Heart left ventricle (tissue), 16 donors: ENCODE data around the gene FURIN. TPM values are rescaled to one million over a fixed set of nuclear protein-coding genes. Genes with fewer than 3 reads are reported as not detected.

Source experiments
- ATAC-seq, 4 donors: fragments of 200-7000 bp; cut with Tn5 transposase; one replicate each; pipeline ENCODE4 v1.9.1; 2020 to 2022; ENCODE audit warnings: moderate library complexity in 4 of 4, mild to moderate bottlenecking in 3 of 4, moderate number of reproducible peaks in 1 of 4
- DNase-seq, 5 donors: peaks; one replicate each; pipeline ENCODE4 v3.0.0-alpha.2; 2020
- H3K27ac ChIP-seq, 12 donors: fragments of 200-600 bp; sonication (generic) in 4 of 12; one replicate each; pipeline versions ENCODE4 v1.5.0 to v1.8.0; 2016 to 2022; ENCODE audit warnings: mild to moderate bottlenecking in 2 of 12
- H3K27me3 ChIP-seq, 9 donors: fragments of 200-600 bp; sonication (generic) in 2 of 9; one replicate each; pipeline versions ENCODE4 v1.5.1 to v1.8.0; 2016 to 2022; ENCODE audit warnings: mild to moderate bottlenecking in 3 of 9
- H3K36me3 ChIP-seq, 9 donors: fragments of 200-600 bp; sonication (generic) in 2 of 9; one replicate each; pipeline versions ENCODE4 v1.5.0 to v1.8.0; 2018 to 2022; ENCODE audit warnings: mild to moderate bottlenecking in 2 of 9
- H3K4me1 ChIP-seq, 12 donors: fragments of 200-600 bp; sonication (generic) in 4 of 12; one replicate each; pipeline versions ENCODE4 v1.5.0 to v1.8.0; 2016 to 2022; ENCODE audit warnings: mild to moderate bottlenecking in 3 of 12
- H3K4me3 ChIP-seq, 12 donors: fragments of 200-600 bp; sonication (generic) in 4 of 12; one replicate each; pipeline versions ENCODE4 v1.5.0 to v1.8.0; 2017 to 2022; ENCODE audit warnings: mild to moderate bottlenecking in 9 of 12, moderate library complexity in 4 of 12
- H3K9me3 ChIP-seq, 12 donors: fragments of 200-600 bp; sonication (generic) in 4 of 12; one replicate each; pipeline versions ENCODE4 v1.5.0 to v1.8.0; 2016 to 2022; ENCODE audit warnings: mild to moderate bottlenecking in 1 of 12
- POLR2A ChIP-seq, 2 donors: fragments of 450-650 bp; IDR thresholded peaks; one replicate each; pipeline ENCODE4 v1.6.1; 2017; ENCODE audit warnings: antibody characterized with exemption in 2 of 2, mild to moderate bottlenecking in 2 of 2, moderate library complexity in 2 of 2
- WGBS, 4 donors: extraction: QIAGEN DNeasy Blood & Tissue Kit in 2 of 4; methylation state at CpG; one replicate each; pipeline versions ENCODE4 v1.1.5 to v1.1.7; 2013 to 2018; 5-methylcytosine and 5-hydroxymethylcytosine counted together
- intact Hi-C, 10 donors: fragments of 100-400 bp; cut with DNase I; formaldehyde crosslinking; loops; one replicate each; pipeline versions ENCODE4 v1.11.1 to v1.14.2; 2022
- polyA plus RNA-seq, 2 donors: library from polyadenylated mRNA; stranded (reverse); fragments of 200-250 nt; gene quantifications; one replicate each; pipeline ENCODE4 v1.2.3, GENCODE V29; 2013
- total RNA-seq, 9 donors: library from RNA; depleted of rRNA in 2 of 9; stranded (reverse); fragments of >200 nt in 2 of 9; fragmentation: NEBNext Ultra II Directional in 3 of 9; extraction: Animal tissue kit (Norgen Biotek cat#: 25700) in 3 of 9; gene quantifications; one replicate each; pipeline versions ENCODE4 v1.1.0 to v1.2.4, GENCODE V29; 2016 to 2023
- TF ChIP-seq, protein P1 (sequence below), 12 donors: fragments of 200-600 bp; sonication (generic) in 4 of 12; IDR thresholded peaks; one replicate each; pipeline versions ENCODE4 v1.5.0 to v1.8.0; 2018 to 2022; ENCODE audit warnings: antibody characterized with exemption in 12 of 12, mild to moderate bottlenecking in 5 of 12
- donor health status: ischemic (EF 13 %, LVEDD 7.1; RV severe dilation, severe dysfunction).
- donor health status: healthy with polysubstance abuse.
- donor health status: DM: no; HTN: yes; CAD: no.
- donor health status: DM: no; HTN: no; CAD: no.
- donor health status: ischemic (EF 25% LVEDD 6.9; RV normal size, moderate dysfunction).
- donor health status: ischemic (EF 25% LVEDD 5.7; RV mildly dilated, moderate dysfunction).
- donor health status: healthy.
- donor health status: DM: yes; HTN: yes; CAD: no.
- donor health status: ischemic (EF 35%, LVEDD 5.7; RV mildly dilated, moderate dysfunction).
- donor health status: nonischemic (EF 11% LVEDD 7.7; RV severe dilation, severe dysfunction).
- donor health status: DM: yes; HTN: yes; CAD: no.
- donor health status: PGD.
- donor health status: ischemic (EF 29% LVEDD 5.4; RV normal size, mild dysfunction).
- donor health status: nonischemic (EF 23%, LVEDD 6.1; RV moderate dilation, normal function).

The FURIN gene
- total and polyA plus RNA-seq, 11 donors: 37.2 to 174 (median 64.8) TPM

- Histone ChIP-seq H3K27me3 (no peaks in the 10 kb centered on the region), H3K9me3 (no peaks in the 10 kb centered on the region), H3K4me3 (no peak overlapping the region), H3K27ac (no peak overlapping the region), H3K36me3 (peaks cover 0 to 79% (median 70%) of the 10 kb centered on the region in 9 donors), H3K4me1 (peaks cover 4 to 26% (median 20%) of the 10 kb centered on the region in 12 donors)
- TF ChIP-seq POLR2A (IDR thresholded peaks at IDR 0.05): no peak
- TF ChIP-seq, protein P1, sequence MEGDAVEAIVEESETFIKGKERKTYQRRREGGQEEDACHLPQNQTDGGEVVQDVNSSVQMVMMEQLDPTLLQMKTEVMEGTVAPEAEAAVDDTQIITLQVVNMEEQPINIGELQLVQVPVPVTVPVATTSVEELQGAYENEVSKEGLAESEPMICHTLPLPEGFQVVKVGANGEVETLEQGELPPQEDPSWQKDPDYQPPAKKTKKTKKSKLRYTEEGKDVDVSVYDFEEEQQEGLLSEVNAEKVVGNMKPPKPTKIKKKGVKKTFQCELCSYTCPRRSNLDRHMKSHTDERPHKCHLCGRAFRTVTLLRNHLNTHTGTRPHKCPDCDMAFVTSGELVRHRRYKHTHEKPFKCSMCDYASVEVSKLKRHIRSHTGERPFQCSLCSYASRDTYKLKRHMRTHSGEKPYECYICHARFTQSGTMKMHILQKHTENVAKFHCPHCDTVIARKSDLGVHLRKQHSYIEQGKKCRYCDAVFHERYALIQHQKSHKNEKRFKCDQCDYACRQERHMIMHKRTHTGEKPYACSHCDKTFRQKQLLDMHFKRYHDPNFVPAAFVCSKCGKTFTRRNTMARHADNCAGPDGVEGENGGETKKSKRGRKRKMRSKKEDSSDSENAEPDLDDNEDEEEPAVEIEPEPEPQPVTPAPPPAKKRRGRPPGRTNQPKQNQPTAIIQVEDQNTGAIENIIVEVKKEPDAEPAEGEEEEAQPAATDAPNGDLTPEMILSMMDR (IDR thresholded peaks at IDR 0.05): no peak
- 91 to 98% (median 95%) methylated on average over 8 to 14 of the region's 14 CpGs for WGBS, 4 donors
- DNase-seq (peak in 1 of 5 donors; percentile 62), ATAC-seq (no peak)
- intact Hi-C loops: no loop called here
These were observed 9.6 kb downstream of the FURIN start for GRCh38 chr15:90877996-90878395.

DNA sequence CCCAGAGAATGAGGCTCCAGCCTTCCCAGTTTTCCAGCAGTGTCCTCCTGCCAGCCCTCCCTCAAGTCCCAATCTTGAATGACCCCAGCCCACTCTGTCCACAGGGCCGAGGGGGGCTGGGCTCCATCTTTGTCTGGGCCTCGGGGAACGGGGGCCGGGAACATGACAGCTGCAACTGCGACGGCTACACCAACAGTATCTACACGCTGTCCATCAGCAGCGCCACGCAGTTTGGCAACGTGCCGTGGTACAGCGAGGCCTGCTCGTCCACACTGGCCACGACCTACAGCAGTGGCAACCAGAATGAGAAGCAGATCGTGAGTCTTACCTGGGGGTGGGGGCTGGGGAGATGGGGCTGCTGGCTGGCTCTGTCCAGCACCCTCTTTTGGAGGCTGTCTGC lies 10.3 kb downstream of the FURIN start:
- no peak overlapping the region for H3K27ac ChIP-seq
- no peaks in the 10 kb centered on the region for H3K27me3 ChIP-seq
- ATAC-seq (no peak), DNase-seq (no peak)
- H3K36me3 ChIP-seq: peaks cover 0 to 79% (median 70%) of the 10 kb centered on the region in 9 donors
- no peak for TF ChIP-seq POLR2A (IDR thresholded peaks at IDR 0.05)
- TF ChIP-seq, protein P1 (IDR thresholded peaks at IDR 0.05): no peak
- intact Hi-C loops: no loop called here
- H3K9me3 ChIP-seq: no peaks in the 10 kb centered on the region
- 89 to 94% (median 91%) methylated on average over 10 to 15 of the region's 15 CpGs for WGBS, 4 donors
- no peak overlapping the region for H3K4me3 ChIP-seq
- peaks cover 2 to 26% (median 20%) of the 10 kb centered on the region in 12 donors for H3K4me1 ChIP-seq

GRCh38 chr15:90879730-90880366 lies 11.5 kb downstream of the FURIN start:
- intact Hi-C loops: loop anchor here in 5 of 10 donors (5.0 to 10.0 kb wide), 5 partner anchors 163 to 555 kb away; partner anchors contain the start of genes BLM (in 3 of the 5) and CRTC3 (in 1 of the 5)
- H3K4me3 ChIP-seq: no peak overlapping the region
- no peaks in the 10 kb centered on the region for H3K9me3 ChIP-seq
- 94 to 96% (median 95%) methylated on average over 19 to 35 of the region's 35 CpGs for whole genome bisulfite sequencing, 4 donors
- no peaks in the 10 kb centered on the region for H3K27me3 ChIP-seq
- peaks cover 0 to 28% (median 15%) of the 10 kb centered on the region in 12 donors for H3K4me1 ChIP-seq
- no peak for ATAC-seq
- TF ChIP-seq, protein P1 (IDR thresholded peaks at IDR 0.05): no peak
- TF ChIP-seq POLR2A (IDR thresholded peaks at IDR 0.05): no peak
- DNase-seq: peak in 1 of 5 donors; percentile 49
- no peak overlapping the region for H3K27ac ChIP-seq
- H3K36me3 ChIP-seq: peaks cover 0 to 79% (median 70%) of the 10 kb centered on the region in 9 donors

DNA sequence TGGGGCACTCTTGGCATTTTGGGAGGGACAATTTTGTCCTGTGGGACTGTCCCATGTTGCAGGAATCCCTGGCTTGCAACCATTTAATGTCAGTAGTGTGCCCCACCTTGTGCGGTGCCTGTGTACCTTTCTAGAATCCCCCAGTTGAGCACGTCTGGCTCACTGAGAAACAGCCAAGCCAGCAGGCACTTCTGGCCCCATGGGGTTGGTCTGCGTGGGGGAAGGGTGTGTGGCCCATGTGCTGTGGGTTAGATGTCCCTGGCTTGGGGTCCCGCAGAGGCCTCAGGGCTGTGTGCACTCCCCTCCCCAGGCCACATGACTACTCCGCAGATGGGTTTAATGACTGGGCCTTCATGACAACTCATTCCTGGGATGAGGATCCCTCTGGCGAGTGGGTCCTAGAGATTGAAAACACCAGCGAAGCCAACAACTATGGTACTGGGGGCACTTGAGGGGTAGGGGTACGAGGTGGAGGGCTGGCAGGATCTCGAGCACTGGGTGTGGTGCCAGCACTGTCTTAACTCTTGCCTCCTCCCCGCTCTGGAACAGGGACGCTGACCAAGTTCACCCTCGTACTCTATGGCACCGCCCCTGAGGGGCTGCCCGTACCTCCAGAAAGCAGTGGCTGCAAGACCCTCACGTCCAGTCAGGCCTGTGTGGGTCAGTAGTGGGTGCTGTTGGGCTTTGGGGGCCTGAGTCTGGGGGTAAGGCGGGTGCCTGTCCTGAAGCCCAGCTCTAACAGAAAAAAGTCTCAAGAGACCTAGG lies 12.2 kb downstream of the FURIN start:
- TF ChIP-seq POLR2A (IDR thresholded peaks at IDR 0.05): no peak
- TF ChIP-seq, protein P1 (IDR thresholded peaks at IDR 0.05): no peak
- ATAC-seq: no peak
- Histone ChIP-seq H3K27me3 (no peaks in the 10 kb centered on the region), H3K36me3 (peaks cover 0 to 74% (median 69%) of the 10 kb centered on the region in 9 donors), H3K4me1 (peaks cover 0 to 34% (median 21%) of the 10 kb centered on the region in 12 donors), H3K4me3 (no peak overlapping the region), H3K27ac (no peak overlapping the region), H3K9me3 (no peaks in the 10 kb centered on the region)
- intact Hi-C loops: loop anchor here in 5 of 10 donors (5.0 to 10.0 kb wide), 5 partner anchors 163 to 556 kb away; partner anchors contain the start of genes BLM (in 3 of the 5) and CRTC3 (in 1 of the 5)
- DNase-seq: peak in 1 of 5 donors; percentile 55
- 87 to 93% (median 91%) methylated on average over 15 to 16 of the region's 16 CpGs for WGBS, 4 donors
